Anterior cingulate cortex (tissue), 58 donors: ENCODE results near the gene GRM5.
"Not testable (repeated sequence)": the region's sequence is repeated elsewhere in the genome, so short reads cannot be mapped to it uniquely, and the experiment has no call there.

ENCODE experiments used
- DNase-seq, 58 donors: peaks; one replicate each; lab custom pipeline; 2025; lab: John Stamatoyannopoulos, UW

Gene GRM5

GRCh38 chr11:88978992-88979391, 86.8 kb downstream of the GRM5 start:
- DNase-seq, result not testable (repeated sequence)

DNA sequence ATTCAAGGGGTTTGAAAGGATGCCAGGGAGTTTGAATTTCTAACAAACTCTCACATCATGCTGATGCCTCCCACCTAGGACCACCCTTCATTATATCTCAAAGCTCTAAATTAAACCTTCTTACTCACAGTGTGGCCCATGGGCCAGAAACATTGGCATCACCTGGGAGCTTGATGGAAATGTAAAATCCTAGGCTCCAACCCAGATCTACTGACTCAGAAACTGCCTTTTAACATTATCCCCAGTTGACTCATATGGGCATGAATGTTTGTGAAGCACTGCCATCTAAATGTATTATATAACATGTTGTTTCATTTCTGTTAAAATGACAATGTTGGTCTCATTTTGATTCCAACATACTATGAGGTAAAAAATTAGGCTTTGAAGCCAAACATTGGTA, 90.3 kb downstream of the GRM5 start:
- not testable (repeated sequence) for DNase-seq

DNA sequence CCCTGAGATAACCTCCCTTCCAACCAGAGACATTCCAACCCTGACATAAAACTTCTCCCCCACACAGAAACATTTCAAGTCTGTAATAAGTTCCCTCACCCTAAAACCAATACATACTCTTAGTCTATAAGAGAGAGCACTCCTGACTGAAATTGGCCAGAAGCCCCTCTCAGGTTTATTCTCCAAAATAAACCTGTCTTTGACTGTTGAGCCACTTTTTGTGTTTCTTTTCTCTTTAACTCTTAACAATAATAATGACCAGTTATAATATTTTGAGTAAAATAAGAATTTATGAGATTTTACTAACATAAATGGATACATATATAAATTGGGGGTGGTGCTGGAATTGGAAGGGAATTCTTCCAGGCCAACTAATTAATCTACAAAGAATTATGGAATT, 93.6 kb downstream of the GRM5 start:
- no peak for DNase-seq

GRCh38 chr11:88961621-88962020, 104.2 kb downstream of the GRM5 start:
- not testable (repeated sequence) for DNase-seq

- peak in 4 of 58 donors; percentile 0 to 3 (median 2) for DNase-seq
Measured at GRCh38 chr11:88959857-88960256, 105.9 kb downstream of the GRM5 start.

DNA sequence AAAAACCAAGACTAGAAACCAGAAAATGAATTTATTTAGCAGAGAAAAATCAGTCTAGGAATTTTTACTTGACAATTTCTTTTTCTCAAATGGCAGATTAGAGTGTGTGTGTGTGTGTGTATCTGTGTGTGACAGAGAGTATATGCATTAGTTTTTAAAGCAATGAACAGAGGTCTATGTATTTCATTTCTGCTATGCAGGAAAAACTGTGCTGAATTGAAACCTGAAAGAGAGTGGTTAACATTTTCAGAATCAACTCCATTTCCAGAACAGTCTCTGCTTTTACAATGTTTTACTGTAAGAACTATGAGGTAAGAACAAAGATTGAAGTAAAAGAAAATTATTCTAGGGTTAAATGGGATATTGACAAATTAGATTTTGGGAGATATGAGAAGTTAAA, 114.8 kb downstream of the GRM5 start:
- DNase-seq, result no peak

GRCh38 chr11:88948908-88949307, 116.9 kb downstream of the GRM5 start:
- DNase-seq, result not testable (repeated sequence)

DNA sequence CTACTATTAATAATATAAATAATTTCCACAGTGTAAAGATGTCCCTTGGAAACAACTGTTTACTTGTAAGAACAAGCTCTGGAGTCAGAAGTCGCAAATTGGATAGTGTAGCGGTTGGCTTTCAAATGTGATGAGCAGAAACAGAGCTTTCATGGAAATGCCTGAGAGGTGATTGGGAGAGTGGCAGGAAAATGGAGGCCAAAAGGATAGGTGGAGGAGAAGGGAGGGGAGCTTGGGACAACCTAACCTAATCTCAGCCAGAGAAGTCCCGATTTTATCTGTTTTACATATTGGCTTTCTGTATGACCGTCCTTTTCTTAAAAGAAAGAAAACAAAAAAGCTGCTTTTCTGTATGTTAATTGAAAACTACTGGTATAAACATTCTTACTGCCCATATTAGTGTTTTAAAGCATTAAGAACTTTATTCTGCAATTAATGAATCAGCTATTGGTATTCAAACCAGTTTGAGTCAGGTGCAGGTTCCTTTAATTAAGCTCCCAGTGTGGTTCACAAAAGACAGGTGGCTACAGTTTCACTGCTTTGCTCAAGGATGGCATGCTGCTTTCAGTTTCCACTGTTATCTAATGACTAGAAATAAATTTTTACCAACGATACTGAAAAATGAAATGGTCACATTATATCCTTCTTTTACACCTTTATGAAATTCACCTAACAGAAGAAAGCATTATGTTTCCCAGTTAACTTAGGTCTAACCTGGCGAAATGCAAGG, 117.8 kb downstream of the GRM5 start:
- DNase-seq, result not testable (repeated sequence)

DNA sequence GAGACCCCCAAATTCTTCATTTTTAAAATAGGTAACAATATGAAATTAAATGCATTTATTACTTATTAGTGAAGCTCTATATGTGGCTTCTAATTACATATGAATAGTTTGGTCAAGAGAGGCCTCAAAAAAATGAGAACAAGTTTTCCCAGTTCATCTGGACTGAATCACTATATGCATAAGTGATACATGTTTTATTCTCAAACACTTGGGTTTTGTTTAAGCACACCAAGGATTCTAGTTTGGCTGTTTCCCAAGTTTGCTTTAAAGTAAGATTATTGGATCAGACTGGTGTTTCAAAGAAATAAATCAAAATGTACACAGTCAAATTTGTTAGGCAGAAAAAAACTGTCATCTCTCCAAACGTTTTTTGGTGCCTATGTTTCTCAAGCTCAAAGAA, 136.1 kb downstream of the GRM5 start:
- peak in 1 of 58 donors; percentile 3 for DNase-seq

DNA sequence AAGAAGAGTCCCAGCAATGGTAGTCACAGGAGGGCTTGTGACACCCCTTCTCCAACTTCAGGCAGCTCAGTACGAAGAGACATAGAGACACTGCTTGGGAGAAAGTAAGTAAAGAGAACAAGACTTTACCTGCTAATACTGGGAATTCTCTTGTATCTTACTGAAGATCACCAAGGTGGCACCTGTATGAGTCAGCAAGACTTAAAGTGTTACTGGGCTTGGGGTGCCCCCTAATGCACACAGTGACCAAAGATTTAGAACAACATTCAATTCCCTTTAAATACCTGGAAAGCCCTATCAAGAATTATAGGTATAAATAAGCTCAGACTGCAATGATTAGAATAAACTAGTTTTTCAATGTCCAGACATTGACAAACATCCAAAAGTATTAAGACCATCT, 148.7 kb downstream of the GRM5 start:
- not testable (repeated sequence) for DNase-seq

DNA sequence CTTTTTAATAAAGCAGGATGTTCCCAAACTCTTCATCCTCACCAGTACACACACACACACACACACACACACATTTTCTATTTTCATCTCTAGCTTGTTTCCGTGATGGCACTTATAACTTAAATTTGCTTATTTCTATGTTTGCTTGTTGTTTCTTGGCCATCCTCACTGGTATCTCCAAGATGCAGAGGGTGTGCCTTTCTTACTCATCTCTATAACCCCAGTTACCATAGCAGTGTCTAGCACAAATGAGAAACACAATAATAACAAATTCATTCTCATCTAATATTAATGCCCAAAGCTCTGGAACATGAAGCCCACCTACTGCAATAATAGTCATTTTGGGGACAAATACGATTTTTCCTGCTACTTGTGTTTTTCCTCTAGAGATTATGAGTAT, 156.3 kb downstream of the GRM5 start:
- DNase-seq, result no peak

- DNase-seq, result not testable (repeated sequence)
Measured at GRCh38 chr11:88901436-88901835, 164.3 kb downstream of the GRM5 start.

GRCh38 chr11:88888855-88889254, 176.9 kb downstream of the GRM5 start:
- not testable (repeated sequence) for DNase-seq

GRCh38 chr11:88886796-88887195, 179.0 kb downstream of the GRM5 start:
- DNase-seq, result no peak

DNA sequence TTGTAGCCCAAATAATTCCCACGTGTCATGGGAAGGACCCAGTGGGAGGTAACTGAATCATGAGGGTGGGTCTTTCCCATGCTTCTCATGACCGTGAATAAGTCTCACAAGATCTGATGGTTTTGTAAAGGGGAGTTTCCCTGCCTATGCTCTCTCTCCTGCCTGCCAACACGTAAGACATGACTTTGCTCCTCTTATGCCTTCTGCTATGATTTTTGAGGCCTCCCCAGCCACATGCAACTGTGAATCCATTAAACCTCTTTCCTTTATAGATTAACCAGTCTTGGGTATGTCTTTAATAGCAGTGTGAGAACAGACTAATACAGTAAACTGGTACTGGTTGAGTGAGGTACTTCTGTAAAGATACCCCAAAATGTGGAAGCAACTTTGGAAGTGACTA, 183.0 kb downstream of the GRM5 start:
- not testable (repeated sequence) for DNase-seq

DNA sequence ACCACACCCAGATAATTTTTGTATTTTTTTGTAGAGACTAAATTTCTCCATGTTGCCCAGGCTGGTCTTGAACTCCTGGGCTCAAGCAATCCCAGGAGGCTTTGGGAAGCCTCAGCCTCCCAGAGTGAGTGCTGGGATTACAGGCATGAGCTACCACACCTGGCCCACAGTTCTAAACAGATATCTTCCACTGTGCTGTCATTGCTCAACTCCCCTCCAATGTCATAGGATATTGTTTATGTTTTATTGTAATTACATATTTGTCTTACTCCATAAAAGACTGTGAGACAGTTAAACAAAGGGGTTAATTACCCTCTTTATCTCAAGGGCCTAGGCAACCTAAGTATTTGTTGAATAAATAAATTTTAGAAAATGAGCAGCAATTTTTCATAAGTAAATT, 204.2 kb downstream of the GRM5 start:
- DNase-seq, result no peak

DNA sequence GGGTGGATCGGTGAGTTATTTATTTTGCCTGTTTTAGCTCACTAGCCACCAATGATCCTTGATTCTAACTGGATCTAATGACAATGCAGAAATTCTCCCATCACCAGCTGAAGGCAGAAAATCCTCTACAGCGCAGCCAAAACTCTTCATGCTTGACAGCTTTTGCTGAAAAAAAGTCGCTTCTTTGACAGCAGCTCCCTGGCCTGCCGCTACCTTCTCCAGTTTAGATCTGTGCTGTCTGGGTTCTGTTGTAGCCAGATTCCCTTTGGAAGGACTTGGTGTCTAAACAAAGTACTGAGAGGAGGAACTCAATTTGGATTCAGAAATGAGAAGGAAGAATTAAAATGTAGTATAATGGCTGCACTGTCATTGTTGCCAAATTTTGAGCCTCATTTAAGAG, 205.4 kb downstream of the GRM5 start:
- DNase-seq, result peak in 32 of 58 donors; percentile 1 to 63 (median 11)

GRCh38 chr11:88853963-88854362, 211.8 kb downstream of the GRM5 start:
- not testable (repeated sequence) for DNase-seq

DNA sequence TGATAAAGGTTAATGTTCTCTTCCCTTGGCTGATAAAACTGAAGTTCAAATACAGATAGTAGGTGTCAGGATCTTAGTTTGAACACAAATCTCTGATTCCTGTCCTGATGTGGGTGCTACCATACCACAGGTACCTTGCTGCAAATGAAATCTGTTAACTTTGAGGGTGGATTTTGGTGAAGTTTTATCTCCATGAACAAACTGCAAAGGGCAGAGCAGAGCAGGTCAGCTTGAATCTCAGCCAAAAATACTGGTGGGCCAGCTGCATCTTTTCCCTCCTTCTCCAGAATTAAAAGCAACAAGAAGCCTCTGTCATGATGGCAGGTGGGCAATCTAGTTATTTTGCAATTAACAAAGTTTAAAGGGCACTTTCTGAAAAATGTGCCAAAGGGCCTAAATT, 214.2 kb downstream of the GRM5 start:
- DNase-seq, result not testable (repeated sequence)

- DNase-seq, result not testable (repeated sequence)
Measured at GRCh38 chr11:88849773-88850172, 216.0 kb downstream of the GRM5 start.

- no peak for DNase-seq
Measured at GRCh38 chr11:88849368-88849767, 216.4 kb downstream of the GRM5 start.

DNA sequence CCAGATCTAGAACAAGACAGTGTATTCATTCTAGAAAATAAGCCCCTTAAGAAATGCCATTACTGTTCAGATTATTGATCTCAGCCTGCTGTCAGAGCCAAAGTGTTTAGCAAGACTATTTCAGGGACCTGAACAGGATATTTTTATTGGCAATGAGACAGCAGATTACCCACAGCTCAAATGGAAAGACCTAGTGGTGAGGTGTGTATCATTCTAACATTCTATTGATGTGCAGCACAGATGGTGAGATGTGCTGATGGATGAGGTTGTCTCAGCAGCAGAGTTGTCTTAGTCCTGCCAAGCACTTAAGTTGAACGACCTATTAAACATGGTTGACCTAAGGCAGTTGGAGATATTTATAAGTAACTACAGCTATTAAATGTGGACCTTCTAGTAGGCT, 219.5 kb downstream of the GRM5 start:
- not testable (repeated sequence) for DNase-seq

DNA sequence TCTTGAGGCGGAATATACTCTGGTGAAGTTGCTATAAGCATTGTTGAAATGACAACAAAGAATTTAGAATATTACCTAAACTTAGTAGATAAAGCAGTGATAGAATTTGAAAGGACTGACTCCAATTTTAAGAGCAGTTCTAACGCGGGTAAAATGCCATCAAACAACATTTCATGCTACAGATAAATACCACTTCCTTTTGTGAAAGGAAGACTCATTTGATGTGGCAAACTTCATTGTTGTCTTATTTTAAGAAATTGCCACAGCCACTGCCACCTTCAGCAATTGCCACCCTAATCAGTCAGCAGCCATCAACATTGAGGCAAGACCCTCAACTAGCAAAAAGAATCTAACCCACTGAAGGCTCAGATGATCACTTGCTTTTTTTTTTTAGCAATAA, 220.8 kb downstream of the GRM5 start:
- DNase-seq, result not testable (repeated sequence)
